HG03095 (cell line): ENCODE results near the gene ANXA5.

Source experiments
- ATAC-seq: cut with Tn5 transposase; IDR thresholded peaks from one replicate; pipeline ENCODE4 v1.9.1; 2021; ENCODE audit warnings: moderate library complexity; ENCODE audit not compliant: unreplicated experiment

Gene ANXA5

GRCh38 chr4:121650741-121651140, 46.0 kb downstream of the ANXA5 start:
- no peak for ATAC-seq

- ATAC-seq: no peak
These were observed 48.3 kb downstream of the ANXA5 start for GRCh38 chr4:121648516-121648915.

GRCh38 chr4:121642876-121643585, 53.7 kb downstream of the ANXA5 start:
- ATAC-seq: no peak

- no peak for ATAC-seq
These were observed 54.5 kb downstream of the ANXA5 start for GRCh38 chr4:121642292-121642691.

GRCh38 chr4:121633653-121634052, 63.1 kb downstream of the ANXA5 start:
- ATAC-seq: no peak

GRCh38 chr4:121632636-121633035, 64.1 kb downstream of the ANXA5 start:
- no peak for ATAC-seq
